GM21515 (cell line): Measurements from ENCODE around the gene ANXA11.
"Not testable (repeated sequence)": the region's sequence is repeated elsewhere in the genome, so short reads cannot be mapped to it uniquely, and the experiment has no call there.

ENCODE experiments used
- ATAC-seq: cut with Tn5 transposase; IDR thresholded peaks from one replicate; pipeline ENCODE4 v1.9.1; 2021; ENCODE audit not compliant: unreplicated experiment

Gene ANXA11

GRCh38 chr10:80149123-80149522 lies 56.2 kb downstream of the ANXA11 start:
- ATAC-seq: no peak

- no peak for ATAC-seq
These were observed 57.1 kb downstream of the ANXA11 start for GRCh38 chr10:80148166-80148805.

GRCh38 chr10:80146918-80147317 lies 58.4 kb downstream of the ANXA11 start:
- ATAC-seq: no peak

- not testable (repeated sequence) for ATAC-seq
These were observed 59.7 kb downstream of the ANXA11 start for GRCh38 chr10:80145406-80146308.

- ATAC-seq: peak; percentile 23
These were observed 60.6 kb downstream of the ANXA11 start for GRCh38 chr10:80144696-80145131.

- peak; percentile 50 for ATAC-seq
These were observed 61.2 kb downstream of the ANXA11 start for GRCh38 chr10:80144067-80144695.

- no peak for ATAC-seq
These were observed 63.5 kb downstream of the ANXA11 start for GRCh38 chr10:80141696-80142460.

- ATAC-seq: no peak
These were observed 65.1 kb downstream of the ANXA11 start for GRCh38 chr10:80140251-80140650.

GRCh38 chr10:80139265-80139664 lies 66.1 kb downstream of the ANXA11 start:
- ATAC-seq: no peak

- no peak for ATAC-seq
These were observed 67.4 kb downstream of the ANXA11 start for GRCh38 chr10:80137920-80138319.

GRCh38 chr10:80137031-80137862 lies 68.1 kb downstream of the ANXA11 start:
- no peak for ATAC-seq

GRCh38 chr10:80136134-80136571 lies 69.2 kb downstream of the ANXA11 start:
- no peak for ATAC-seq

- not testable (repeated sequence) for ATAC-seq
These were observed 71.7 kb downstream of the ANXA11 start for GRCh38 chr10:80133687-80134086.

- no peak for ATAC-seq
These were observed 72.1 kb downstream of the ANXA11 start for GRCh38 chr10:80133206-80133605.

GRCh38 chr10:80132299-80133139 lies 72.8 kb downstream of the ANXA11 start, which contains the start of gene PLAC9:
Gene PLAC9 (plus strand): TSS chr10:80132730. CDS start chr10:80132763, 33 bp downstream.
- ATAC-seq: no peak

GRCh38 chr10:80131499-80131901 lies 73.8 kb downstream of the ANXA11 start:
- ATAC-seq: no peak

- ATAC-seq: no peak
These were observed 78.5 kb downstream of the ANXA11 start for GRCh38 chr10:80126876-80127275.

GRCh38 chr10:80122746-80123145 lies 82.6 kb downstream of the ANXA11 start:
- no peak for ATAC-seq

- ATAC-seq: no peak
These were observed 83.1 kb downstream of the ANXA11 start for GRCh38 chr10:80122110-80122710.
